H1 (cell line): ENCODE results near the gene ADORA1. TPM values are rescaled to one million over a fixed set of nuclear protein-coding genes. Genes with fewer than 3 reads are reported as not detected.

Experiments used
- BCL11A ChIP-seq, 2 experiments: IDR thresholded peaks; one replicate each; pipeline ENCODE4 v1.6.1; 2011; ENCODE audit warnings: low read depth in 2 of 2, low read length in 2 of 2, mild to moderate bottlenecking in 2 of 2
- GABPA ChIP-seq: IDR thresholded peaks from 2 replicates; pipeline ENCODE4 v1.6.1; 2011; ENCODE audit warnings: mild to moderate bottlenecking, low read length, moderate library complexity, borderline replicate concordance; ENCODE audit not compliant: insufficient read depth
- HDAC6 ChIP-seq: IDR thresholded peaks from one replicate; pipeline ENCODE4 v1.7.1; 2012; ENCODE audit warnings: low read depth, mild to moderate bottlenecking, inconsistent platforms, low read length, moderate library complexity
- KDM1A ChIP-seq: fragments of 200-600, 300-600 bp; sonication (generic); IDR thresholded peaks from 2 replicates; pipeline ENCODE4 v1.7.1; 2016; ENCODE audit warnings: mild to moderate bottlenecking, low read length, borderline replicate concordance
- RFX5 ChIP-seq: IDR thresholded peaks from 2 replicates; pipeline ENCODE4 v1.6.1; 2011; ENCODE audit warnings: low read depth, low read length, improper control_type of control experiment, borderline replicate concordance
- RXRA ChIP-seq: IDR thresholded peaks from 2 replicates; pipeline ENCODE4 v1.6.1; 2011; ENCODE audit warnings: low read depth, mild to moderate bottlenecking, low read length, moderate library complexity; ENCODE audit not compliant: insufficient read depth
- SP1 ChIP-seq: IDR thresholded peaks from 2 replicates; pipeline ENCODE4 v1.6.1; 2011; ENCODE audit warnings: low read depth, low read length
- SP2 ChIP-seq: IDR thresholded peaks from 2 replicates; pipeline ENCODE4 v1.6.1; 2012; ENCODE audit warnings: mild to moderate bottlenecking, low read length, inconsistent platforms
- polyA plus RNA-seq, 7 experiments: library from polyadenylated mRNA; depleted of rRNA in 3 of 7; stranded (reverse) in 5 of 7; unstranded in 2 of 7; fragments of >200 nt in 5 of 7; fragments of 200-250 nt in 2 of 7; gene quantifications; 1 replicate in 5 of 7; 2 replicates in 1 of 7; 4 replicates in 1 of 7; pipeline versions ENCODE4 v1.2.1 to v1.2.3, GENCODE V29; 2011 to 2013; ENCODE audit warnings: missing spikeins in 2 of 7, mixed read lengths in 2 of 7
- total RNA-seq: library from RNA; stranded (reverse); fragmentation: NEBNext Ultra II Directional; extraction: Animal tissue kit (Norgen Biotek cat#: 25700); gene quantifications from 2 replicates; pipeline ENCODE4 v1.2.1, GENCODE V29; 2021

ADORA1 gene
- total and polyA plus RNA-seq, 2 of the 8 experiments (the other 6 are each of a cell fraction or from before 2014, with no cell fraction given): 3.3 to 6.7 TPM

- no peak for TF ChIP-seq RXRA
- no peak for TF ChIP-seq GABPA
- no peak for TF ChIP-seq KDM1A
- no peak for TF ChIP-seq RFX5
- TF ChIP-seq SP1: no peak
- no peak for TF ChIP-seq HDAC6
- no peak for TF ChIP-seq SP2
- TF ChIP-seq BCL11A (IDR thresholded peaks at IDR 0.05; ENCODE audit: low read depth in 2 of 2, low read length in 2 of 2): no peak
- TF ChIP-seq, all 59 proteins: peak for 0
These were observed 83.5 kb downstream of the ADORA1 start (continued) for GRCh38 chr1:203210988-203211387.
